HG03432 (cell line): ENCODE data around the gene SELENBP1.
"Not testable (repeated sequence)": the region's sequence is repeated elsewhere in the genome, so short reads cannot be mapped to it uniquely, and the experiment has no call there.

ENCODE experiments used
- ATAC-seq: cut with Tn5 transposase; IDR thresholded peaks from one replicate; pipeline ENCODE4 v1.9.1; 2021; ENCODE audit warnings: mild to moderate bottlenecking, moderate library complexity; ENCODE audit not compliant: unreplicated experiment

The SELENBP1 gene

GRCh38 chr1:151372058-151372934, at the start of gene SELENBP1:
TSS of gene SELENBP1 (minus strand) at chr1:151372705. CDS start at chr1:151372641, 64 bp downstream.
- no peak for ATAC-seq

GRCh38 chr1:151419819-151420218, 47.3 kb upstream of the SELENBP1 start:
- ATAC-seq: no peak

- ATAC-seq: no peak
These were observed 45.6 kb upstream of the SELENBP1 start for GRCh38 chr1:151418081-151418480.

GRCh38 chr1:151416231-151416630, 43.7 kb upstream of the SELENBP1 start:
- ATAC-seq: no peak

GRCh38 chr1:151411884-151412283, 39.4 kb upstream of the SELENBP1 start:
- no peak for ATAC-seq

- no peak for ATAC-seq
These were observed 36.4 kb upstream of the SELENBP1 start for GRCh38 chr1:151408891-151409290.

GRCh38 chr1:151407304-151407703, 34.8 kb upstream of the SELENBP1 start:
- ATAC-seq: no peak

GRCh38 chr1:151406176-151406575, 33.7 kb upstream of the SELENBP1 start:
- no peak for ATAC-seq

- no peak for ATAC-seq
These were observed 32.9 kb upstream of the SELENBP1 start for GRCh38 chr1:151405187-151405951.

- ATAC-seq: no peak
These were observed 31.1 kb upstream of the SELENBP1 start for GRCh38 chr1:151403612-151404011.

GRCh38 chr1:151402764-151403163, 30.3 kb upstream of the SELENBP1 start:
- ATAC-seq: no peak

- ATAC-seq: no peak
These were observed 29.4 kb upstream of the SELENBP1 start for GRCh38 chr1:151401860-151402259.

- no peak for ATAC-seq
These were observed 28.8 kb upstream of the SELENBP1 start for GRCh38 chr1:151401125-151401788.

GRCh38 chr1:151399324-151400171, 27.0 kb upstream of the SELENBP1 start, which contains the start of gene PSMB4:
TSS of gene PSMB4 (plus strand) at chr1:151399573. CDS start at chr1:151399588, 15 bp downstream.
- ATAC-seq: peak; percentile 84

GRCh38 chr1:151396265-151396664, 23.8 kb upstream of the SELENBP1 start:
- ATAC-seq: not testable (repeated sequence)

- ATAC-seq: no peak
These were observed 21.1 kb upstream of the SELENBP1 start for GRCh38 chr1:151393583-151393982.

- ATAC-seq: no peak
These were observed 18.6 kb upstream of the SELENBP1 start for GRCh38 chr1:151391079-151391563.

- ATAC-seq: not testable (repeated sequence)
These were observed 17.9 kb upstream of the SELENBP1 start for GRCh38 chr1:151390221-151391078.

GRCh38 chr1:151386002-151386401, 13.5 kb upstream of the SELENBP1 start:
- no peak for ATAC-seq
